Measurements from ENCODE around the gene BNIP5.

The BNIP5 gene

GRCh38 chr6:36358226-36358915 is 21.7 kb upstream of the BNIP5 start:
- TF ChIP-seq GATA3 (IDR thresholded peaks at IDR 0.05; ENCODE audit: low read depth, low read length), result no peak
- no peak for TF ChIP-seq GATA2 (IDR thresholded peaks at IDR 0.05; ENCODE audit: low read depth, low read length)

- no peak for TF ChIP-seq GATA3 (IDR thresholded peaks at IDR 0.05; ENCODE audit: low read depth, low read length)
- no peak for TF ChIP-seq GATA2 (IDR thresholded peaks at IDR 0.05; ENCODE audit: low read depth, low read length)
Observed at GRCh38 chr6:36357872-36358225, 21.2 kb upstream of the BNIP5 start.

GRCh38 chr6:36355819-36356218 is 19.1 kb upstream of the BNIP5 start:
- TF ChIP-seq GATA3 (IDR thresholded peaks at IDR 0.05; ENCODE audit: low read depth, low read length) (no peak), GATA2 (IDR thresholded peaks at IDR 0.05; ENCODE audit: low read depth, low read length) (no peak)

GRCh38 chr6:36353411-36353915 is 16.8 kb upstream of the BNIP5 start:
- TF ChIP-seq GATA3 (IDR thresholded peaks at IDR 0.05; ENCODE audit: low read depth, low read length) (no peak), GATA2 (IDR thresholded peaks at IDR 0.05; ENCODE audit: low read depth, low read length) (no peak)

- TF ChIP-seq GATA2 (IDR thresholded peaks at IDR 0.05; ENCODE audit: low read depth, low read length), result no peak
- no peak for TF ChIP-seq GATA3 (IDR thresholded peaks at IDR 0.05; ENCODE audit: low read depth, low read length)
Observed at GRCh38 chr6:36352477-36353157, 15.9 kb upstream of the BNIP5 start.

GRCh38 chr6:36350681-36351571 is 14.2 kb upstream of the BNIP5 start:
- TF ChIP-seq GATA3 (IDR thresholded peaks at IDR 0.05; ENCODE audit: low read depth, low read length) (no peak), GATA2 (IDR thresholded peaks at IDR 0.05; ENCODE audit: low read depth, low read length) (no peak)

GRCh38 chr6:36350082-36350481 is 13.4 kb upstream of the BNIP5 start:
- TF ChIP-seq GATA3 (IDR thresholded peaks at IDR 0.05; ENCODE audit: low read depth, low read length) (no peak), GATA2 (IDR thresholded peaks at IDR 0.05; ENCODE audit: low read depth, low read length) (no peak)

GRCh38 chr6:36349240-36349639 is 12.6 kb upstream of the BNIP5 start:
- TF ChIP-seq GATA2 (IDR thresholded peaks at IDR 0.05; ENCODE audit: low read depth, low read length) (no peak), GATA3 (IDR thresholded peaks at IDR 0.05; ENCODE audit: low read depth, low read length) (no peak)

GRCh38 chr6:36347621-36348020 is 10.9 kb upstream of the BNIP5 start:
- no peak for TF ChIP-seq GATA2 (IDR thresholded peaks at IDR 0.05; ENCODE audit: low read depth, low read length)

GRCh38 chr6:36346486-36347273 is 10.0 kb upstream of the BNIP5 start:
- TF ChIP-seq GATA3 (IDR thresholded peaks at IDR 0.05; ENCODE audit: low read depth, low read length) (no peak), GATA2 (IDR thresholded peaks at IDR 0.05; ENCODE audit: low read depth, low read length) (no peak)

- TF ChIP-seq GATA2 (IDR thresholded peaks at IDR 0.05; ENCODE audit: low read depth, low read length), result no peak
Observed at GRCh38 chr6:36345681-36346466, 9.2 kb upstream of the BNIP5 start.

GRCh38 chr6:36343109-36343680 is 6.5 kb upstream of the BNIP5 start:
- TF ChIP-seq GATA2 (IDR thresholded peaks at IDR 0.05; ENCODE audit: low read depth, low read length) (no peak), GATA3 (IDR thresholded peaks at IDR 0.05; ENCODE audit: low read depth, low read length) (no peak)
